Ramos (cell line): Measurements from ENCODE around the gene FBLN1.
"Not testable (repeated sequence)": the region's sequence is repeated elsewhere in the genome, so short reads cannot be mapped to it uniquely, and the experiment has no call there.

Experiments
- in situ Hi-C: fragments of 300-500 bp; cut with MboI; formaldehyde crosslinking; loops from one replicate; pipeline ENCODE4 v1.14.3; 2022; ENCODE audit warnings: low sequenced_read_pairs; ENCODE audit not compliant: unreplicated experiment

The FBLN1 gene

DNA sequence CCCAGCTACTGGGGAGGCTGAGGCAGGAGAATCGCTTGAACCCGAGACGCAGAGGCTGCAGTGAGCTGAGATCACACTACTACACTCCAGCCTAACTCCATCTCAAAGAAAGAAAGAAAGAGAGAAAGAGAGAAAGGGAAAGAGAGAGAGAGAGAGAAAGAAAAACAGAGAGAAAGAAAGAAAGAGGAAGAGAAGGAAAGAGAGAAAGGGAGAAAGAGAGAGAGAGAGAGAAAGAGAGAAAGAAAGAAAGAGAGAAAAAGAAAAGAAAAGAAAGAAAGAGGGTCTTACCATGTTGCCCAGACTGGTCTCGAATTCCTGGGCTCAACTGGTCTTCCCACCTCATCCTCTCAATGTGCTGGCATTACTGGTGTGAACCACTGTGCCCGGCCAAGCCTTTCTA is 22.3 kb downstream of the FBLN1 start:
- in situ Hi-C loops = no loop called here

DNA sequence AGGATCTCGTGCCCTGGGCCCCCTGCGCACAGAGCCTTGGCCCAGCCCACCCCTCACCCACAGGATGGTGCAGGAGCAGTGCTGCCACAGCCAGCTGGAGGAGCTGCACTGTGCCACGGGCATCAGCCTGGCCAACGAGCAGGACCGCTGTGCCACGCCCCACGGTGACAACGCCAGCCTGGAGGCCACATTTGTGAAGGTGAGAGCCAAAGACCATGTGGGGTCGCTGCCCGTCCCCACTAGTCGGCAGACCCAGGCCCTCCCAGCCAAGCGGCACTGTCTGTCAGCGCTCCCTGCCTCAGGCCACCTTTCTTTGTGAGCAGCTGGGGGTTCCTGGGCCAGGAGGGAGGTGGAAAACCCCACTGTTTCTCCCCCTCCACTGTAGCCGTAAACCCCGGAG is 22.8 kb downstream of the FBLN1 start:
- in situ Hi-C loops = no loop called here

DNA sequence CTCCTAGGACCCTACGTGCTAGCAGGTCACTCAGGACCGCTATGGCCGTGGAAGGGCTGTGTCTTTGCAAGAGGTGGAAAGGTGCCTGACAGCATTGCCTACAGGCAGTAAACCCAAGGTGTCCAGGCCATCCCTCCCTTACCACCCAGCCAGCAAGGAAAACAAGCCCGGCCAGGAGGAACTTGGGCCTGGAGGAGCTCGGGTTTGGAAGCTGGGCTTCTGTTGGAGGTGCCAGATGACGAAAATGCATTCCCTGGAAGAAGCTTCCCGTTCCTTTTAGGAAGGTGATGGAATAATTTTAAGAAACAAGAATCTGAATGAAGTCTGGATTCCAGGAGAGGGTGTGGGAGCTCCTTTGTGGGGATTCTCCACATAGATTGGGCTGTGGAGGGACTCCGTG is 23.6 kb downstream of the FBLN1 start:
- in situ Hi-C loops = no loop called here

DNA sequence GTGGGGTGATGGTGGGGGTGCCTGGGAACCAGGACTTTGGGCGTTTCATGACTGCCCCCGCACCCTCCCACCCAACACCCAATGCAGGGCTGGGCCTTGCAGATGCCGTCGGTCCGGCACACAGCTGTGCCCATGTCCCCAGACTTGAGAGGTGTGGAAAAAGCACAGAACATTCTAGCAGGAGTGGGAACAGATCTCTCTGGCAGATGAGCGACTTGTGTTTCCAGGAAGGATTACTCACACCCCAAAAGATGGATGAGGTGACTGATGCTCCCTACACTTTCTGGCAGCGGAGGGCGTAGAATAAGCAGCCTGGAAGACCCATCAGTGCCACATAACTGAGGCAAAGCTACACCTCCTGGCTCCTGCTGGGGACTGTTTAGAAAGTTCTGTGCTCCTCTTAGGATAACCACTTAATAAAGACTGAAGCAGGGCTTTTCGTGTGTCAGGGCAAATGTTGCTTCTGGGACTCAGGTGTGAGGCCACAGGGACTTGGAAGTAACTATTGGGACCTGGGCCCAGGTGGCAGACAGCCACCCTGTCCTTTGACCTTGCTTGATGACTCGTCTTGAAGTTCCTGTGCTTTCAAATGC is 24.2 kb downstream of the FBLN1 start:
- in situ Hi-C loops = no loop called here

DNA sequence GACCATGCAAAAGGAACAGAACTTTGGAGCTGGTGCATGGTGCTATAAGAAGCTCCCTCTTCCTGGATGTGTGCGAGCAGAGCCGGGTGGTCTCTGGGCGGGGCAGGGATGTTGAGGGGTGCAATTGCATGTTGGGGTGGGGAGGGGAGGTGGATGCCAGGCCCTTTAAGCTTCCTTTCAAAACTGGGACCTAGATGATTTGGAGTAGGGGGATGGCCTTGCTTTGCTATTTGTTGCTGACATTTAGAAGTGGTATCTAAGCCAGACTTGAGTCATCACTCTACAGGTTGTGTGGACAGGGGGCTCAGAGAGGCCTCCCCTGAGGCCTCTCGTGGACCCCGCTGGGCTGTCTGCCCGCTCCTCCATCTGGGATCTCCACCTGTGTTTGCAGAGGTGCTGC is 24.8 kb downstream of the FBLN1 start:
- in situ Hi-C loops = no loop called here

DNA sequence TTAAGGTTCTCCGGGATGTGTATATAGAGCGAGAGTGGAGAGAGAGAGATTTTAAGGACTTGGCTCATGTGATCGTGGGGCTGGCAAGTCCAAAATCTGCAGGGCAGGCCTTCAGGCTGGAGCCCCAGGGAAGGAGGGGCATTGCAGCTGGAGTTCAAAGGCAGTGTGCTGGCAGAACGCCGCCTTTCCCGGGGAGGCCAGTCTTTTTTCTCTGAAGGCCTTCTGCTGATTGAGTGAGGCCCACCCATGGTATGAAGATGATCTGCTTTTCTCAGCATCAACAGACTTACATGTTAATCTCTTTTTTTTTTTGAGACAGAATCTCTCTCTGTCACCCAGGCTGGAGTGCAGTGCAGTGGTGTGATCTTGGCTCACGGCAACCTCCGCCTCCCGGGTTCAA is 25.4 kb downstream of the FBLN1 start:
- in situ Hi-C loops = no loop called here

DNA sequence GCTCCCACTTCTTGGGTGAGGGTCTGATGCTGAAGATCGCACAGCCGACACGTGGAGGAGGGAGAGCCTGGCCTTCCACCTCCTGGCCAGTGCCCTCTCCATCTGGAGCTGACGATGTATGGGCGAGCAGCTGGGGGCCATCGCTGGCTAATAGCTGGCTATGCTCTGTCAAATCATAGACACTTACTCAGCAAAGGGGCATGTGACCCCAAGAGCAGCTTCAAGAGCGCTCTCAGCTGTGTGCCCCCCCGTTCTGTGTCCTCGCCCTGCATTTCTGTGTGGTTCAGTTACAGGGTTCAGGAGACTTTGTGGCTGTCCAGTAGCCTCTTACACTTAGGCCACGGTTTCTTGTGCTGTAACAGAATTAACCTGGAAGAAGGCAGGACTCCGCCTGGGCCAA is 26.4 kb downstream of the FBLN1 start:
- in situ Hi-C loops = no loop called here

DNA sequence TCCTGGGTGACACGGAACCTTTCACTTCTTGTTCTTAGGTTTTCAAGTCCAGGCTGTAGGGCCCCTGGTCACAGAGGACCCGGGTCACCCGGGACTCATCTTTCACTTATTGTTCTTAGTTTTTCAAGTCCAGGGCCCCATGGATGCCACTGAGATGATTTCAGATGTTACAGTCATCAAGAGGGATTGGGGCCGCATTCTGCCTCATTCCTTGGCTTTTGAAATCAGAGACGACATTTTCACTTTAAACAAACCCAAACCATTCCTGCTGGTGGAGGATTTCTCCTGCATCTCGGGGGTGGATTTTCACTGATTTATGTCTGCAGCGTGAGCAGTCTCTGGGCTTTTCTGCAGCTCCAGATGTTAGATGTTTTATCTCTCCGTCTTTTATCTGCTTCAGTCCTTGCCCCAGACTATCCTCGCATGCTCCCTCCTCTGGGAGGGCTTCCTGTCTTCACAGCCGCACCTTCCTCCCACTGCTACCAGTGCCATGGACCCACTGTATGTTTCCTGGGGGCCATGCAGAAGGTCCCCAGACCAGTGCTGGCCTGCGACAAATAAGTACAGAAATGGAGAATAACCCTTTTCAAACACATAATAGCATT is 27.4 kb downstream of the FBLN1 start:
- in situ Hi-C loops = no loop called here

DNA sequence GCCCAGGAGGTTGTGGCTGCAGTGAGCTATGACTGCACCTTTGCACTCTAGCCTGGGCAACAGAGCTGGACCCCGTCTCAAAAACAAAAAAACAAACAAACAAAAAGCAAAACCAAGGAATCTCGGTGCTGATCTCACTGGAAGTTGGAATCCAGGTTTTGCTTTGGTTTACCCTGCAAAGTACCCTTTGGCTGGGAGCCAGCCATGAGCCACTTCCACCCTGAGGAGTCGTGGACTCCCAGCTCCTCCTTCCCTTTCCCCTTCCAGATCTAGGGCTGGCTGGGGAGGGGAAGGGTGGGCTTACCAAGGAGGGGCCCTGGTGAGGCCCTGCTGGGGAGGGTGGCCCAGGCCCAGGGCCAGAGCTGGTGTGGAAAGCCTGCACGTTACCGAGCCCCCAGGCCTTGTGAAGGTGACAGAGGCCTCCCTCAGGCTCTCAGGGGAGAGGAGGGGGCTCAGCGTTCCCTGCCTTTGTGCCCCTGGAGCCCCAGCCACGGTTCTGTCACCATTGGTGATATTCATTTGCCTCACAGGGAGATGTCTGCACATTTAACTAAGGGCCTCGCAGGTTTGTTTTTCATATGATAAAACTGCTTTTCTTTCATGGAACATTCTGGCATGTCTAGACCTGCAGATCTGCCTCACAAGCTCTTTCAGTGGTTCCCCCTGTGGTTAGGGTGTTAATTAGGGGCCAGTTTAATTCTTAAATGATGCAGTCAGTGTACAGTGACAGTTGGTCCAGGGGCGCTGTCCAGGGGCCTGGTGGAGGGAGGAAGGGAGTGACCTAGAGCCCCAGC is 29.0 kb downstream of the FBLN1 start:
- in situ Hi-C loops = no loop called here

DNA sequence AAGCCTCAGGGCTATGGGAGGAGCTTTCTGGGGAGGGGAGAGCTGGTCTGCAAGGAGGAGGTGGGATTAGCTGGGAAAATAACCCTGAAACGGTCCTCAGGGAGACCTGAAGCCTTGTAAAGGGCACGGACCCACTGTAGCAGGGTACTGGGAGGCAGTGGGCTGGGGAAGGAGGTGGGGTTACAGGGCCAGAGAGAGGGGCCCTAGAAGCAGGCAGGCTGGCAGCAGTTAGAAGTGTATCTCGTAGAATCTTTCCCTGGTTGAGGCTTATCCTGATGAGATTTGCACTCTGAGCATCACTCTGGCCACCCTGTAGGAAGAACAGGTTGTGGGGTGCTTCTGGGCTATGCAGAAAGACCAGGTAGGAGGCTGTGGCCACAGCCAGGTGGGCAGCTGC is 29.6 kb downstream of the FBLN1 start:
- in situ Hi-C loops = no loop called here

DNA sequence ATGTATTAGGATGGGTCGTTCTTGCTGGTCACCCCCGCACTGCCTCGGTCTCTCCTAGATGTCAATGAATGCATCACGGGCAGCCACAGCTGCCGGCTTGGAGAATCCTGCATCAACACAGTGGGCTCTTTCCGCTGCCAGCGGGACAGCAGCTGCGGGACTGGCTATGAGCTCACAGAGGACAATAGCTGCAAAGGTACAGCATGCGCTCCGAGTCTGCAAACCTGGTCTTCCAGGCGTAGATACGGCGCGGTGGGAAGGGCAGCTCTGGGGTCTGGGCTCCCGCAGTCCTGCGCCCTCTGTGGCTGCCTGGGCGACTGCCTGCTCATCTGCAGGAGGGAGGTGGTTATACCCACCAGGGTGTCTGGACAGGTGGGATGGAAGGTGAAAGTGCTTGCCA is 31.0 kb downstream of the FBLN1 start:
- in situ Hi-C loops = no loop called here

DNA sequence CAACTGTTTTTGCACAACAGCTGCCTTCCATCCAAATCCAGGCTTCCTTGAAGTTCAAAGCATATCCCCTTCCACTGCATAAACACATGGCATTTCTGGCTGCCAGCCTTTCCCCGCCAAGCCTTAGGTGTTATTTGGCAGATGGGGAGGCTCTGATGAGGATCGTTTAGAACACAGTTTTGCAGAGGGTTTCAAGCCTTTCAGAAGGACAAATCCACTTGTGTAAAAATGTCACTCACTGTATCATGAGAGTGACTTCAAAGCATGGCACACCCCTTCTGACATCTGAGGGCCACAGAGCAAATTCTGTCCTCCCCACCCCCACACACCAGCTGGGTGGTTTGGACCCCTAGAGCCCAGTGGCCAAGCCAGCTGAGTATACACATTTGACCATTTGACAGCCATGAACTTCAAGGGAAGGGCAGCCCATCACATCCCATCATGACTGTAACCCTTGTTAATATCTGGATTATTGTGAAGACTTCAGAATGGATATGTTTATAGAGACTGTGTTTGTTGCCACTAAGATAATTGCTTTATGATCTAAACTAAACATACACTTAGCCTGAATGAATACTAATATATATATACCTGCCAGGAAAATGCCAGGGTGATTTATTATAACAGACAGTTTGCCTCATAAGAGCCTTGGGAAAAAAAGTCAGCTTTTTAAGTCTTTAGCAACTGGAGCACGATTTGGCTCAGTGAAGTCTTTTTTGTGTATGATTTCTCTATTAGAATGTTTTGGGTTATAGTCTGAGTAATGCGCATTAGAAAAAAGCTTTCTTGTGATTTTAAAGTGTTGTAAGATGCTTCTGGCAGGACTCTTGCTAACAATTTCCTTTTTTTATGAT is 31.9 kb downstream of the FBLN1 start:
- in situ Hi-C loops = no loop called here

DNA sequence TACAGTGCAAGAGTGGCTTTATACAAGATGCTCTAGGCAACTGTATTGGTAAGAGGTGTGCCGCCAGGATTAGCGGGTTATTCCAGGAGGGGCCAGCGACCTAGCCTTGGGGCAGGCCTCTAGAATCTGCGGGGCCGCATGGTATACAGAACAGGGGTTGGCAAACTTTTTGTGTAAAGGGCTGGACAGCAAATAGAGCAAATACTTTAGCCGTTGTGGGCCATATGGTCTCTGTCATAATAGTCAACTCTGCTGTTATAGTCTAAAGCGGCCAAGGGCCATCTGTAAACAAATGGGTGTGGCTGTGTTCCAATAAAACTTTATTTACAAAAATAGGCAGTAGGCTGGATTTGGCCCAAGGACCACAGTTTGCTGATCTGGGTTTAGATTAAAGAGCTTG is 32.6 kb downstream of the FBLN1 start:
- in situ Hi-C loops = no loop called here

DNA sequence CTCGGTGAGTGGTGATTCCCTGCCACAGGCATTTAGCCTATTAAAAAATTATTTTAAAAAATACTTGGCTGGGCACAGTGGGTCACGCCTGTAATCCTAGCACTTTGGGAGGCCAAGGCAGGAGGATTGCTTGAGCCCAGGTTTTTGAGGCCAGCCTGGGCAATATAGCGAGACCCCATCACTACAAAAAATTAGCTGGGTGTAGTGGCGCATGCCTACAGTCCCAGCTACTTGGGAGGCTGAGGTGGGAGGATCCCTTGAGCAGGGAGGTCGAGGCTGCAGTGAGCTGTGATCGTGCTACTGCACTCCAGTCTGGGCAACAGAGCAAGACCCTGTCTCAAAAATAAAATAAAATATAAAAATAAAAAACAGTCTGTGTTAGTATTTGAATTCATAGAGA is 33.2 kb downstream of the FBLN1 start:
- in situ Hi-C loops = not testable (repeated sequence)

DNA sequence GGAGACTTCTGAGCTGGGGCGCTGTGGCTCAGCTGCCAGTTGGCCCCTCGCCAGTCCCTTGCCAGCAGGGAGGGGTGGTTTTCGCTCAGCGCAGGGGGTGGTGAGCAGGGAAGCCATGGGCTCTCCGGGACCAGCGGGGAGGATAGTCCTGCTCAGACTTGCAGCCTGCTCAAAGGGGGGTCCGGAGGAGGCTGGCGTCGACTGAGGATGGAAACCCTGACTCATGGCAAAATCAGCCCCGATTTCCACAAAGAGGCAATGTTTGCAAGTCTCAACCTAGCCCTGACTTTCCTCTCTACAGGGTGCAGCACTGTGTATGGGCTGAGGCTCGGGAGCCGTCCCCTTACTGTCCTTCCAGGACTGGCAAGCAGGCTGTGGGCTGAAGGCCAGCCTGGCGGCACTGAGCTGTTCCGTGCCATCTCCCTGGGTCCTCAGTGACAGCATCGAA is 35.1 kb downstream of the FBLN1 start:
- in situ Hi-C loops = no loop called here

DNA sequence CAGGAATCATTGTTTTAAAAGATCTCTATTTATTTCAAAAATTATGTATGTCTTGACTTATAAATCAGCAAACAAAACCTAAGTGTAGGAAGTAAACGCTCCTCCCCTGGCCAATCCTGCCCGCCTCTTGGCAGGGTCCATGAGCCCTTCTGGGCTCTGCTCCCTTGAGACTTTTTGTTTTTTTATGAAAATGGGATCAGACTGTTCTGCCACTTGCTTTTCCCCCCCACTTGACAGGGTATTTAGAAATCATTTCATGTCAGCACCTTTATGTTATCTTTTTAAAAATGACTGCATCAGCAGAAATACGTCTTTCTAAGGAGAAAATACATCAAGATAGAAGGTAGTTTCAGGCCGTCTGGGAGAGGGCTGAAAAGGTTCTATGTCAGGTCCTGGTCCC is 35.6 kb downstream of the FBLN1 start:
- in situ Hi-C loops = no loop called here

DNA sequence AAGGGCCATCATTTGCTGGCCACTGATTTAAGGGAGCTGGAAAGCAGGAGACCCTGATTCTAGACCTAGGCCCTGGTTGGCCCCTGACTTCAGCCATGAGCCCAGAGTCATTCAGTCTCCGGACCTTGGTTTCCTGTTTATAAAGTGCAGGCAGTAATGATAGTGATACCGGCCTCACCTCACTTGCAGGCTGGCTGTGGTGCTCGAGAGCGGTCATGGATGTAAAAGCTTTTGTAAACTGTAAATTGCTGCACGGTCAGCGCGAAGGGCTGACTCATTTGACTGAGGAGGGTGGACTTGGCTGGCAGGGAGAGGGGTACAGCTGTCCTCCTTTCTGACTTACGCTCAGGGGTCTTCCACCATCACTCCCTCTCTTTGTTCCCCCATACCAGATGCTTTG is 37.4 kb downstream of the FBLN1 start:
- in situ Hi-C loops = no loop called here

DNA sequence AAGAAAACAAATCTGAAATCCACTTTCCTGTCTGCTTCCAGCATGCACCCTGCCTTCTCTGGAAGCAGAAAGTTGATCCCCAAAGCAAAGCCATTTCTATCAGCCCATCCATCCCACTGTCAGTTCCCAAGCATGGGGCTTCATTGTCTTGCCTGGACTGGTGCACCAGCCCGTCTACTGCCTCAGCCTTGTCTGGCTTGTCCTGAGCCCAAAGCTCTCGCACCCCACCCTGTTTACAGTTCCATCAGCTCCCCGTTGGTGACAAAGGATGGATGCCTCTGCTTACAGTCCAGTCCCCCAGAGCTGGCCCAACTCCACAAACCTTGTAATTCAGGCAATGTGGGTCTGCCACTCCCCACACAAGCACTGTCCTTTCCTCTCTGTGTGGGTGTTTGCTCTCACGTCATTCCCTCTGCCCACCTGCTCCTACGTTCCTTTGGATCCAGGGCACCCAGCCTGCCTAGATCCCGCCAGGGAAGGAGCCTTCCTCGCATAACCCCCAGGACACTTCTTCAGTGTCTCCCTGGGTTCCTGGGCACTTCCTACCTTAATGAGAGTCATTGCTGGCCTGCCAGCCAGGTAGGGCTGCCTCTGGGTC is 38.8 kb downstream of the FBLN1 start:
- in situ Hi-C loops = no loop called here

DNA sequence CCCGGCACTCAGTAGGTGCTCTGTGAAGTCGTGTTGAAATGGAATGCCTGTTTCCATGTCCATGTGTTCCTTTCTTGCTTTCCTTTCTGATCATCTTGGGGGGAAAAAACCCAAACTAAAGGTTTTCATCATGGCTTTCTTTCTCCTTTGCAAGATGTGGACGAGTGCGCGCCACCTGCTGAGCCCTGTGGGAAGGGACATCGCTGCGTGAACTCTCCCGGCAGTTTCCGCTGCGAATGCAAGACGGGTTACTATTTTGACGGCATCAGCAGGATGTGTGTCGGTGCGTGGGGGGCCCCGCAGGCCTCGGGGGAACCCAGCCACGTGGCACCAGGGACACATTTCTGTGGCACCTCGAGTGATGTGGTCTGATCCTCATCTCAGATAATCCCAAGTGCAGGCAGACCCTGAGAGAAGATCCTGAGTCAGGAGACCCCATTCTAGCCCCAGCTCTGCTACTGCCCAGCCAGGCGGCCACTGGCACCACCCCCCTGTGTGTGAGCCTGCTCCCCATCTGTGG is 39.4 kb downstream of the FBLN1 start:
- in situ Hi-C loops = no loop called here

DNA sequence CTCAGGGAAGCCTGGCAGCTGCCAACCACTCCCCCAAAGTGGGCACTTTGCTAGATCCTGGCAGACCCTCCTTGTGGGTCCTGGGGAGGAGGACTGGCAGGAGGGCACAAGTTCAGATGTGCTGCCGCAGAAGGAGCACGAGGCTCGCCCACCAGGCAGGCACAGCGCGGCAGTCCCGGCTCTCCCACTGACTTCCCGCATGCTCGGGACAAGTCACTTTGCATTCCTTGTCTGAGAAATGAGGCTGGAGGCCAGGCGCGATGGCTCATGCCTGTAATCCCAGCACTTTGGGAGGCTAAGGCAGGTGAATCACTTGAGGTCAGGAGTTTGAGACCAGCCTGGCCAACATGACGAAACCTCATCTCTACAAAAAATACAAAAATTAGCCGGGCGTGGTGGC is 40.1 kb downstream of the FBLN1 start:
- in situ Hi-C loops = not testable (repeated sequence)
